GM12865 (cell line): ENCODE data around the gene EXOC6.
A peak's percentile ranks its signal among the peaks of the same experiment; 100 is the strongest.

Experiments
- DNase-seq: peaks from one replicate; pipeline ENCODE4 v3.0.0; 2010; ENCODE audit warnings: low read depth
- H3K4me3 ChIP-seq: 2 replicates; pipeline ENCODE4 v1.5.1; 2011; ENCODE audit warnings: mild to moderate bottlenecking, low read depth, low read length, control low read depth
- TF ChIP-seq, protein P1 (sequence below): IDR thresholded peaks from 2 replicates; pipeline ENCODE4 v1.5.1; 2011; ENCODE audit warnings: low read length, control low read depth, low read depth, inconsistent platforms; ENCODE audit not compliant: insufficient read depth; ENCODE audit errors: missing control alignments

Gene EXOC6

DNA sequence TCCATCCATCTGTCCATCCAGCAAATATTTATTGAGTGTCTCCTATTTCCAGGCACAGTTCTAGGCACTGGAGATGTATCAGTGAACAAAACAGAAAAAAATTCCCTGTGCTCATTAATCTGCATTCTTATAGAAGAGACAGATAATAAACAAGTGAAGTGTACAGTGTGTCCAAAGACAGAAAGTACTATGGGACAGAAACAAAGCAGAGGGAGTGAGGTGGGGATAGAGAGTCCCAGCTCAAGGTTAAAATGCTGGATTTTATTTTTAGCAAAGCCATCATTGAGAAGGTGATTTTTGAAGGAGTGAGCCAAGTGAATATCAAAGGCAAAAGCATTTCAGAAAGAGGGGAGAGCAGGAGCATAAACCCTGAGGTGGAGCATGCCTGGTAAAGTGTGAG lies 21.8 kb upstream of the EXOC6 start:
- TF ChIP-seq, protein P1, sequence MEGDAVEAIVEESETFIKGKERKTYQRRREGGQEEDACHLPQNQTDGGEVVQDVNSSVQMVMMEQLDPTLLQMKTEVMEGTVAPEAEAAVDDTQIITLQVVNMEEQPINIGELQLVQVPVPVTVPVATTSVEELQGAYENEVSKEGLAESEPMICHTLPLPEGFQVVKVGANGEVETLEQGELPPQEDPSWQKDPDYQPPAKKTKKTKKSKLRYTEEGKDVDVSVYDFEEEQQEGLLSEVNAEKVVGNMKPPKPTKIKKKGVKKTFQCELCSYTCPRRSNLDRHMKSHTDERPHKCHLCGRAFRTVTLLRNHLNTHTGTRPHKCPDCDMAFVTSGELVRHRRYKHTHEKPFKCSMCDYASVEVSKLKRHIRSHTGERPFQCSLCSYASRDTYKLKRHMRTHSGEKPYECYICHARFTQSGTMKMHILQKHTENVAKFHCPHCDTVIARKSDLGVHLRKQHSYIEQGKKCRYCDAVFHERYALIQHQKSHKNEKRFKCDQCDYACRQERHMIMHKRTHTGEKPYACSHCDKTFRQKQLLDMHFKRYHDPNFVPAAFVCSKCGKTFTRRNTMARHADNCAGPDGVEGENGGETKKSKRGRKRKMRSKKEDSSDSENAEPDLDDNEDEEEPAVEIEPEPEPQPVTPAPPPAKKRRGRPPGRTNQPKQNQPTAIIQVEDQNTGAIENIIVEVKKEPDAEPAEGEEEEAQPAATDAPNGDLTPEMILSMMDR = no peak
- no peak for DNase-seq
- H3K4me3 ChIP-seq = no peak overlapping the region

DNA sequence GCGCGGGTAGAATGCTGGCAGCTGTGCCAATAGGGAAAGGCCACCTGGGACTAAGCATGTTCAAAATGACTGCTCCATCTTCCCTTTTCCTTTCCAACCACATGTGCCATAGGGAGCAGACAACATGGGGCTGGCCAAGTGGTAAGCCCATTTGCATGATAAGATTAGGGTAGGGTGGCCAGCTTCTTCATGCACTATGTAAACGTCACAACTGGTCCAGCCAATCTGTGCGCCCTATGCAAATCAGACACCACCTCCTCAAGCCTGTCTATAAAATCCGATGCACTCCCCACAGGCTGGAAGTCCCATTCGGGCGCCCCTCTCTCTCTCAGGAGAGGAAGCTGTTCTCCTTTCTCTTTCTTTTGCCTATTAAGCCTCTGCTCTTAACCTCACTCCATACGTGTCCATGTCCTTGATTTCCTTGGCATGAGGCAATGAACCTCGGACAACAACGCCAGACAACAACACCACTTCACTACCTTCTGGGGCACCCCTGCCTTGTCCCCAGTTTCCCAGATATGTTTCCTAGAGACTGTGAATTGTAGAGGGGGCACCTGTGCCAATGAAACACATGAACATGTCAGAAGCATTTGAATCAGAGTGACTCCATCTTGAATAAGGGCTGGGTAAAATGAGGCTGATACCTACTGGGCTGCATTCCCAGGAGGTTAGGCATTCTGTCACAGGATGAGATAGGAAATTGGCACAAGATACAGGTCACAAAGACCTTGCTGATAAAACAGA lies 19.1 kb upstream of the EXOC6 start:
- H3K4me3 ChIP-seq = no peak overlapping the region
- TF ChIP-seq, protein P1 = no peak
- no peak for DNase-seq

DNA sequence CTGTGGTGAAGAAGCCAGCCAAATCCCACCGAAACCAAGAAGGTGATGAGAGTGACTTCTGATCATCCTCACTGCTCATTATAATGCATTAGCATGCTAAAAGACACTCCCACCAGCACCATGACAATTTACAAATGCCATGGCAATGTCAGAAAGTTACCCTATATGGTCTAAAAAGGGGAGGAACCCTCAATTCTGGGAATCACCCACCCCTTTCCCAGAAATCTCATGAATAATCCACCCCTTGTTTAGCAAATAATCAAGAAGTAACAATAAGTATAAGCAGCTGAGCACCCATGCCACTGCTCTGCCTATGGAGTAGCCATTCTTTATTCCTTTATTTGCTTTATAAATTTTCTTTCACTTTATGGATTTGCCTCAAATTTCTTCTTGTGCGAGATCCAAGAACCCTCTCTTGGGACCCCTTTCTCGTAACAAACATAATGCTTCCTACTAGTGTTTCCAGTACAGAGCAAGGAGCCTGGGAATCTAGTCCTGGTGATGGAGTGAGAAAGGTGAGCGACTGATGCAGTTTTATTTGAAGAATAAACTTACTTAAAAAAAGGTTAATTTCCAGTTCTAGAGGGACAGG lies 18.4 kb upstream of the EXOC6 start:
- TF ChIP-seq, protein P1 = no peak

DNA sequence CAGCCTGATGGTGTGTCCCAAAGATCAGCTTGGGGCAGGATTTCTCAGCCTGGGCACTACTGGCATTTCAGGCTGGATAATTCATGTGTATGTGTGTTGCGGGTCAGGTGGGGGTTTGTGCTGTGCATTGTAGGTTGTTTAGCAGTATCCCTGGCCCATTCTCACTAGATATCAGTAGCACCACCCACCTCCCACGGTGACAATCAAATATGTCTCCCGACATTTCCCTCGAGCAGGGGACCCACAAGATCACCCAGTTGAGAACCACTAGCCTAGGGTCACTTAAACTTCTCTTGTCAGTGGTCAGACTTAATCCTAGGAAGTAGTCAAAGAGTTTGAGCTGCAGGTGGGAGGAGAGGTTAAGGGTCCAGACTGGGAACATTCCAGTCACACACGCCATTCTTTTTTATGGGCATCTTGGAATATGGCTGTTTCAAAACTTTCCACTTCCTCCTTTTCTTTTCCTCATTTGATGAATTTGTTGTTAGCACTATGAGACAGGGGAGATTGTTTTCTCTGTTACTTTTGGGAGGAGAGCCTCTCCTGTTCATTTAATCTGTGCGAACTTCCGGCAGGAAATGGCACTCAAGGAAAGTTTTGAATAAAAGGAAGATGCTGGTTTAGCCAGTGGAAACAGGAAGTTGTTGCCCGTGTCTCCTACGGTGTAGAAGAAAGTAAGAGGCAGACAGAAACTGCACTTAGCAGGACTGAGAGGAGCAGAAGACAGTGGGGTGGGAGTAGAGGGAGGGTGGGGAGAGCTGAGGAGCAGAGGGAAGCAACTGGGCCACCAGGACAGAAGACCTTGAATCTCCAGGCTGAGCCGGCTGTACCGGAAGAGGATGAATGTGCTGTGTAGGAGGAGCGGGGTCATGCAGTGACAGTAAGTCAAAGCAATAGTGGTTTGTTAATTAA lies 17.6 kb upstream of the EXOC6 start:
- H3K4me3 ChIP-seq = no peak overlapping the region
- peak; percentile 22 for DNase-seq
- TF ChIP-seq, protein P1 = no peak

More for the DNA sequence above, 18.4 kb upstream of the EXOC6 start:
- no peak for DNase-seq
- no peak overlapping the region for H3K4me3 ChIP-seq

DNA sequence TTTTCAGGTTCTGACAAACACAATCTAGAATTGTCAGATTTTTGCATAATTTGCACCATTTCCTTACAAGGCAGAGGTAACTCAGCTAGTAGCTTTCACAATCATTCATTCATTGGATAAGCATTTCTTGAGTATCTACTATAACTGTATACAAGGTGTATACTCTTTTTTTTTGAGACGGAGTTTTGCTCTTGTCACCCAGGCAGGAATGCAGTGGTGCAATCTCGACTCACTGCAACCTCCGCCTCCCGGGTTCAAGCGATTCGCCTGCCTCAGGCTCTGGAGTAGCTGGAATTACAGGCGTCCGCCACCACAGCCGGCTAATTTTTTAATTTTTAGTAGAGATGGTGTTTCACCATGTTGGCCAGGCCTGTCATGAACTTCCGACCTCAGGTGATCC lies 16.2 kb upstream of the EXOC6 start:
- H3K4me3 ChIP-seq = no peak overlapping the region
- TF ChIP-seq, protein P1 = no peak
- no peak for DNase-seq

DNA sequence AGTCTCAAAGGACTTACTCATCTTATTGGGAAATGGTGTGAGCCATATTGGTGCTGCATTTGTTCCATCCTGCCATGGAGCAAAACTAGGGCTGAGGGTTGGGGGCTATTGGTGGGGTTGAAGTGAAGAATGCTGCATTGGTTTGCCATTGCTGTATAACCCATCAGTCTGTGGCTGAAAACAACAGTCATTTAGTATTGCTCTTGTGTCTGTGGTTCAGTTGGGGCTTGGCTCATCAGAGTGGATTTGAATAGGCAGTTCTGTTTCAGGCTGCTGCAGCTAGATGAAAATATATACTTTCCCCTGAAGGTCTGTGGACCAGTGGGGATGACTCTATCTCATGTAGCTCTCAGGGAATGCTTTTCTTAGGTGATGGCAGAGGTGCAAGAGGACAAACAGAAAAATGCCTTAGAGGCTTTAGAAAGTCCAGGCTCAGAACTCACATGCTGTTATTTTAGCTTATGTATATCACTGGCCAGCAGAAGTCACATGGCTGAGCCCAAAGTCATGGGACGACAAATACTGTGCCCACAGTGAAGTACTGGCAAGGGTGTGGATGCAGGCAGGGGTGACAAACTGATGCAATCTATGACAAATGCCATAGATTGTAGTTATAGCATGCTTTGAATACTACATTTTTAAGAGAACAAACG lies 15.2 kb upstream of the EXOC6 start:
- TF ChIP-seq, protein P1 = no peak
- no peak overlapping the region for H3K4me3 ChIP-seq
- DNase-seq = peak; percentile 21
